GM19452 (cell line): ENCODE data around the gene CALB2.
"Not testable (repeated sequence)": the region's sequence is repeated elsewhere in the genome, so short reads cannot be mapped to it uniquely, and the experiment has no call there.

Source experiments
- ATAC-seq: cut with Tn5 transposase; IDR thresholded peaks from one replicate; pipeline ENCODE4 v1.9.1; 2021; ENCODE audit not compliant: unreplicated experiment

The CALB2 gene

GRCh38 chr16:71358464-71358998 lies at the start of gene CALB2:
Gene CALB2 (plus strand): TSS chr16:71358723. CDS start chr16:71358793, 70 bp downstream.
- ATAC-seq = peak; percentile 86

- ATAC-seq = no peak
These were observed 46.9 kb upstream of the CALB2 start for GRCh38 chr16:71311553-71312158.

GRCh38 chr16:71313591-71313990 lies 44.9 kb upstream of the CALB2 start:
- ATAC-seq = not testable (repeated sequence)

GRCh38 chr16:71315269-71315668 lies 43.3 kb upstream of the CALB2 start:
- no peak for ATAC-seq

GRCh38 chr16:71319999-71320398 lies 38.5 kb upstream of the CALB2 start:
- ATAC-seq = no peak

GRCh38 chr16:71327720-71328119 lies 30.8 kb upstream of the CALB2 start:
- no peak for ATAC-seq

- ATAC-seq = no peak
These were observed 30.4 kb upstream of the CALB2 start for GRCh38 chr16:71328151-71328550.

- no peak for ATAC-seq
These were observed 20.9 kb upstream of the CALB2 start for GRCh38 chr16:71337631-71338030.

- no peak for ATAC-seq
These were observed 20.3 kb upstream of the CALB2 start for GRCh38 chr16:71338193-71338592.

GRCh38 chr16:71338632-71339031 lies 19.9 kb upstream of the CALB2 start:
- no peak for ATAC-seq

GRCh38 chr16:71339236-71340171 lies 19.0 kb upstream of the CALB2 start:
- ATAC-seq = no peak

- ATAC-seq = no peak
These were observed 18.1 kb upstream of the CALB2 start for GRCh38 chr16:71340406-71340805.

GRCh38 chr16:71341881-71342280 lies 16.6 kb upstream of the CALB2 start:
- ATAC-seq = no peak

GRCh38 chr16:71343078-71343477 lies 15.4 kb upstream of the CALB2 start:
- ATAC-seq = no peak

GRCh38 chr16:71344315-71344905 lies 14.1 kb upstream of the CALB2 start:
- ATAC-seq = no peak

- no peak for ATAC-seq
These were observed 13.5 kb upstream of the CALB2 start for GRCh38 chr16:71345031-71345430.

- ATAC-seq = no peak
These were observed 11.4 kb upstream of the CALB2 start for GRCh38 chr16:71347146-71347545.

- no peak for ATAC-seq
These were observed 10.0 kb upstream of the CALB2 start for GRCh38 chr16:71348262-71349085.

GRCh38 chr16:71350821-71351557 lies 7.5 kb upstream of the CALB2 start:
- no peak for ATAC-seq

- ATAC-seq = no peak
These were observed 7.0 kb upstream of the CALB2 start for GRCh38 chr16:71351558-71351901.
